HFFc6 (cell line): Measurements from ENCODE around the gene CIB4. TPM values are rescaled to one million over a fixed set of nuclear protein-coding genes. Genes with fewer than 3 reads are reported as not detected.

Experiments
- DNase-seq: peaks from one replicate; pipeline ENCODE4 v3.0.0-alpha.2; 2018
- H3K27ac Mint-ChIP-seq: 2 replicates; pipeline ENCODE4 v1.8.0; 2020; ENCODE audit warnings: mild to moderate bottlenecking, mixed read lengths
- H3K27me3 Mint-ChIP-seq: 2 replicates; pipeline ENCODE4 v1.8.0; 2021; ENCODE audit warnings: mild to moderate bottlenecking, moderate library complexity, mixed read lengths; ENCODE audit not compliant: insufficient read depth
- H3K36me3 Mint-ChIP-seq: 2 replicates; pipeline ENCODE4 v1.8.0; 2021; ENCODE audit warnings: low read depth, mixed read lengths
- H3K4me1 Mint-ChIP-seq: 2 replicates; pipeline ENCODE4 v1.8.0; 2020; ENCODE audit warnings: low read depth, mixed read lengths
- H3K4me3 Mint-ChIP-seq: 2 replicates; pipeline ENCODE4 v1.8.0; 2020; ENCODE audit warnings: mild to moderate bottlenecking, moderate library complexity, mixed read lengths
- H3K9me3 Mint-ChIP-seq: 2 replicates; pipeline ENCODE4 v1.8.0; 2020; ENCODE audit warnings: mild to moderate bottlenecking, mixed read lengths
- CTCF ChIP-seq: fragments of 200-600 bp; sonication (generic); IDR thresholded peaks from 2 replicates; pipeline ENCODE4 v1.5.0; 2021; ENCODE audit warnings: antibody characterized with exemption, mild to moderate bottlenecking
- total RNA-seq, 6 experiments: library from RNA; stranded (reverse); fragmentation: NEBNext Ultra II Directional; extraction: Animal tissue kit (Norgen Biotek cat#: 25700); gene quantifications; 2 replicates in 1 of 6; 3 replicates in 5 of 6; pipeline ENCODE4 v1.2.3, GENCODE V29; 2021

Gene CIB4
- total RNA-seq, 6 experiments from 2014 or later = not detected

GRCh38 chr2:26626606-26627005, 14.6 kb downstream of the CIB4 start:
- H3K36me3 Mint-ChIP-seq = no peaks in the 10 kb centered on the region
- H3K9me3 Mint-ChIP-seq = no peaks in the 10 kb centered on the region; the same call in 1 of the 2 replicates
- no peak overlapping the region for H3K4me3 Mint-ChIP-seq
- peaks cover 35% of the 10 kb centered on the region for H3K27me3 Mint-ChIP-seq
- H3K27ac Mint-ChIP-seq = no peak overlapping the region
- H3K4me1 Mint-ChIP-seq = peaks cover 16% of the 10 kb centered on the region
- DNase-seq = no peak
- no peak for TF ChIP-seq CTCF

GRCh38 chr2:26623541-26624495, 17.3 kb downstream of the CIB4 start:
- no peak for TF ChIP-seq CTCF
- H3K9me3 Mint-ChIP-seq = no peaks in the 10 kb centered on the region; the same call in 1 of the 2 replicates
- peak; percentile 41 for DNase-seq
- H3K4me1 Mint-ChIP-seq = peaks cover 8% of the 10 kb centered on the region
- no peaks in the 10 kb centered on the region for H3K36me3 Mint-ChIP-seq
- H3K27me3 Mint-ChIP-seq = peaks cover 24% of the 10 kb centered on the region
- no peak overlapping the region for H3K27ac Mint-ChIP-seq
- peak overlapping the region; percentile 78 for H3K4me3 Mint-ChIP-seq

GRCh38 chr2:26621469-26622199, 19.5 kb downstream of the CIB4 start:
- DNase-seq = peak; percentile 20
- Mint-ChIP-seq H3K27ac (no peak overlapping the region), H3K27me3 (peaks cover 36% of the 10 kb centered on the region), H3K36me3 (no peaks in the 10 kb centered on the region), H3K4me3 (no peak overlapping the region), H3K4me1 (peaks cover 8% of the 10 kb centered on the region), H3K9me3 (no peaks in the 10 kb centered on the region; the same call in 1 of the 2 replicates)
- no peak for TF ChIP-seq CTCF

- H3K4me1 Mint-ChIP-seq = peaks cover 8% of the 10 kb centered on the region
- H3K27me3 Mint-ChIP-seq = peaks cover 46% of the 10 kb centered on the region
- H3K9me3 Mint-ChIP-seq = no peaks in the 10 kb centered on the region; the same call in 1 of the 2 replicates
- H3K4me3 Mint-ChIP-seq = no peak overlapping the region
- no peak for DNase-seq
- no peaks in the 10 kb centered on the region for H3K36me3 Mint-ChIP-seq
- no peak for TF ChIP-seq CTCF
- H3K27ac Mint-ChIP-seq = no peak overlapping the region
Measured at GRCh38 chr2:26620031-26620605, 21.0 kb downstream of the CIB4 start.

- DNase-seq = no peak
- no peak for TF ChIP-seq CTCF
- no peak overlapping the region for H3K27ac Mint-ChIP-seq
- H3K36me3 Mint-ChIP-seq = no peaks in the 10 kb centered on the region
- H3K4me1 Mint-ChIP-seq = peaks cover 8% of the 10 kb centered on the region
- no peaks in the 10 kb centered on the region; the same call in 1 of the 2 replicates for H3K9me3 Mint-ChIP-seq
- H3K27me3 Mint-ChIP-seq = peaks cover 51% of the 10 kb centered on the region
- H3K4me3 Mint-ChIP-seq = no peak overlapping the region
Measured at GRCh38 chr2:26619521-26619951, 21.6 kb downstream of the CIB4 start.
